ENCODE data around the gene TLN1. TPM values are rescaled to one million over a fixed set of nuclear protein-coding genes. Genes with fewer than 3 reads are reported as not detected.
A peak's percentile ranks its signal among the peaks of the same experiment; 100 is the strongest.

Gene TLN1
- total RNA-seq, 2 experiments from 2014 or later, result 98.8 to 177 TPM

DNA sequence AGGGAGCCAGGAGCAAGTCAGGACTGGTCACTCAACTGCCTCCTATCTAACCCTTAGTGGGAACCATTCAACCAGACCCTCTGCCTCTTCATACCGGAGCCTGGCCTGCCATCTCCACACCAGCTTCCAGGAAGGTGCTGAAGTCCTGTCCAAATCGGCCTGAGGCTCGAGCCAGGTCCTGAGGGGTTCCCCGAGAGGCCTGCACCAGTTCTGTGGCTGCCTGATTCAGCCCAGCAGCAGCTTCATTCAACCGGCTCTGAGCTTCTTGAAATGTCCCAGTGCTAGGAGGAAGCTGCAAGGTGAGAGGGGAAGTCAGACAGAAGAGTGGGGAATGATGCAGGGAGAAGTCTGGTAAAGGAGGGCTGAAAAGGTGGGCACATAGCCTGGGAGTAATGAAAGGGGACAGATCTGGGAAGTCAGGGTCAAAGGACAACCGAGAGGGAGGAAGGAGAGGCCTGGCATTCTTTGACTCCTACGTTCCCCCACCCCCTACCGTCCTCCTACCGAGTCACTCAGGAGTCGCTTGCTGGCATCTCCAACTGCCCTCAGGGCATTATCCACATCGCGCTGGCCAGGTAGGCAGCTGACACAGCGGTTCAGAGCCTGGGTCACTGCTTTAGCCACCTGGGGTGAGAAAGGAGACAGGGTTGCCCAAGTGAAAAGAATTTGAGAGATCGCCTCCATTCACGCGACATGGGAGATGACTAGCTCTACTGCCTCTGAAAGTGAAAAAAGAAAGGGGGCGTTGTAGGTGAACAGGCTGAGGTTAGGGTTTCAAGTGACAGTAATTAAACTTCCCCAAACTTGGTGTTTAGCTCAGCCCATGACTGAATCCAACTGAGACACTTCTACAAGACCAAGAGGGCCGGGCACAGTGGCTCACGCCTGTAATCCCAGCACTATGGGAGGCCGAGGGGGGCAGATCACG, 20.2 kb downstream of the TLN1 start:
- Histone ChIP-seq H3K27ac (ENCODE audit: low read depth, low read length, poor library complexity, severe bottlenecking) (no peak overlapping the region), H3K9me2 (ENCODE audit: insufficient read depth, low read length) (no peaks in the 10 kb centered on the region), H3K4me2 (ENCODE audit: low read length) (no peak overlapping the region), H4K20me1 (ENCODE audit: insufficient read depth, low read length) (no peaks in the 10 kb centered on the region), H3K4me1 (ENCODE audit: insufficient read depth, low read length, poor library complexity, severe bottlenecking) (no peaks in the 10 kb centered on the region), H2AFZ (ENCODE audit: low read length) (no peak overlapping the region), H3K36me3 (ENCODE audit: insufficient read depth, low read length) (peaks cover 95% of the 10 kb centered on the region), H3K79me2 (ENCODE audit: insufficient read depth, low read depth, low read length) (no peaks in the 10 kb centered on the region), H3K4me3 (ENCODE audit: low read depth, low read length, poor library complexity, severe bottlenecking) (no peak overlapping the region), H3K9me3 (ENCODE audit: low read length) (no peaks in the 10 kb centered on the region)
- POLR2A ChIA-PET, result no interaction called here
- CTCF ChIA-PET (ENCODE audit: unreplicated experiment), result interaction anchor here (0.6 kb wide), 1 partner anchor 13 kb away, joined by 3 read pairs; no protein-coding TSS in a partner anchor
- no peak for DNase-seq (ENCODE audit: low spot score)
- TF ChIP-seq, protein P1, sequence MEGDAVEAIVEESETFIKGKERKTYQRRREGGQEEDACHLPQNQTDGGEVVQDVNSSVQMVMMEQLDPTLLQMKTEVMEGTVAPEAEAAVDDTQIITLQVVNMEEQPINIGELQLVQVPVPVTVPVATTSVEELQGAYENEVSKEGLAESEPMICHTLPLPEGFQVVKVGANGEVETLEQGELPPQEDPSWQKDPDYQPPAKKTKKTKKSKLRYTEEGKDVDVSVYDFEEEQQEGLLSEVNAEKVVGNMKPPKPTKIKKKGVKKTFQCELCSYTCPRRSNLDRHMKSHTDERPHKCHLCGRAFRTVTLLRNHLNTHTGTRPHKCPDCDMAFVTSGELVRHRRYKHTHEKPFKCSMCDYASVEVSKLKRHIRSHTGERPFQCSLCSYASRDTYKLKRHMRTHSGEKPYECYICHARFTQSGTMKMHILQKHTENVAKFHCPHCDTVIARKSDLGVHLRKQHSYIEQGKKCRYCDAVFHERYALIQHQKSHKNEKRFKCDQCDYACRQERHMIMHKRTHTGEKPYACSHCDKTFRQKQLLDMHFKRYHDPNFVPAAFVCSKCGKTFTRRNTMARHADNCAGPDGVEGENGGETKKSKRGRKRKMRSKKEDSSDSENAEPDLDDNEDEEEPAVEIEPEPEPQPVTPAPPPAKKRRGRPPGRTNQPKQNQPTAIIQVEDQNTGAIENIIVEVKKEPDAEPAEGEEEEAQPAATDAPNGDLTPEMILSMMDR (conservative IDR thresholded peaks at IDR 0.05; ENCODE audit: low read length), result no peak
- no TSS peak for BruUV-seq (replicated peaks)
- intact Hi-C loops (cut with micrococcal nuclease; ENCODE audit: unreplicated experiment), result no loop called here

DNA sequence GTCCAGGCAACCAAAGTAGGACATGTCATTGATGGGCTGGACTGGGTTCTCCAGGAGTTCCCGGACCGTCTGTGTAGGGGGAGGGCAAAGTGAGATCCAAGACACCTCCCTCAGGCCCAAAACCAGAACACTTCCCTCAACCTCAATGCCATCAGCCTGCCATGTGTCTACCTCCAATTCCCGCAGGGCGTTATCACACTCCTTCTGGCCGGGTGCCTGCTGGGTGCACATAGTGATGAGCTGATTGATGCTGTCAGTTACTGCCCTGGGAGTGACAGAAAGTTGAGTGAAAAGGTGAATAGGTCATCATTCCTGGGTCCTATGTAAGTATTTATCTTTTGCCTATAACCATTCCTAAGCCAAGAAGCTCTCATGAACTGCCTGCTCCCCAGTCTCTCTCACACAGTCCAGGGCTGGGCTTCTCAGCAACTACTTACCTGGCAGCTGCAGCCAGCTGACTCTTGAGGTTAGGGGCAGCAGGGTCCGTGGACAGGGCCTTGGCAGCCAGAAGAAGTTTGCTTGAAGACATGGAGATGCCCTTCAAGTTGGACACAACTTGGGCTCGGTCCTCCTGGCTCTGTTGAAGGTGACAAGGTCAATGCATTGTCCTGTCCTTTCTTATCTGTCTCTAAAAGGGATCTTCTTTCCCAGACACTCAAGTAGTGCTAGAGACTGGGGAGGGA, 21.0 kb downstream of the TLN1 start:
- Histone ChIP-seq H3K27ac (ENCODE audit: low read depth, low read length, poor library complexity, severe bottlenecking) (no peak overlapping the region), H3K36me3 (ENCODE audit: insufficient read depth, low read length) (peaks cover 95% of the 10 kb centered on the region), H2AFZ (ENCODE audit: low read length) (no peak overlapping the region), H4K20me1 (ENCODE audit: insufficient read depth, low read length) (no peaks in the 10 kb centered on the region), H3K9me3 (ENCODE audit: low read length) (no peaks in the 10 kb centered on the region), H3K4me2 (ENCODE audit: low read length) (no peak overlapping the region), H3K79me2 (ENCODE audit: insufficient read depth, low read depth, low read length) (no peaks in the 10 kb centered on the region), H3K4me3 (ENCODE audit: low read depth, low read length, poor library complexity, severe bottlenecking) (no peak overlapping the region), H3K4me1 (ENCODE audit: insufficient read depth, low read length, poor library complexity, severe bottlenecking) (no peaks in the 10 kb centered on the region), H3K9me2 (ENCODE audit: insufficient read depth, low read length) (no peaks in the 10 kb centered on the region)
- ChIA-PET CTCF (ENCODE audit: unreplicated experiment) (no interaction called here), POLR2A (no interaction called here)
- intact Hi-C loops (cut with micrococcal nuclease; ENCODE audit: unreplicated experiment), result no loop called here
- TF ChIP-seq EZH2phosphoT487 (IDR thresholded peaks at IDR 0.05; ENCODE audit: borderline replicate concordance, low read depth, low read length), result no peak
- TF ChIP-seq, protein P1 (conservative IDR thresholded peaks at IDR 0.05; ENCODE audit: low read length), result no peak
- DNase-seq (ENCODE audit: low spot score), result no peak
- TSS peak; percentile 48 for BruUV-seq (replicated peaks)

DNA sequence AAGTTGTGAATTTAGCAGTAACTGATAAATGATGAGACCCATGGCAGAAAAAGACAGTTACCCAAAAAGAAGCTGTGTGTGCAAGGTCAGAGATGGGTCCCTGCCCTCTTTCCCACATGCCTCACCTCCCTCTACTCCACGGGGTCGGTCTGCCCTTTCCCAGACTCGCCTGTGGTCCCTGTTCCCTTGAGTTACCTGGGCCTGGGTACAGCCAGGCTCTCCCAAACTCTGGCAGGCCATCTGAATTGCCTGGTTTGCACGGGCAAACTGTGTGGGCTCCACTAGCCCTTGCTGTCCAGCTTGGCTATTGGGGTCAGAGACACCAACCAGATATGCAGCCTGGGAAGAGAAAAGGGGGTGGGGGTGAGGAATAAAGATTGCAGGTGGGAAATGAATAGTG, 23.8 kb downstream of the TLN1 start:
- TF ChIP-seq, protein P1 (conservative IDR thresholded peaks at IDR 0.05; ENCODE audit: low read length), result no peak
- TF ChIP-seq EZH2phosphoT487 (IDR thresholded peaks at IDR 0.05; ENCODE audit: borderline replicate concordance, low read depth, low read length), result no peak
- no peak for DNase-seq (ENCODE audit: low spot score)
- Histone ChIP-seq H3K27ac (ENCODE audit: low read depth, low read length, poor library complexity, severe bottlenecking) (no peak overlapping the region), H3K9me3 (ENCODE audit: low read length) (no peaks in the 10 kb centered on the region), H3K4me1 (ENCODE audit: insufficient read depth, low read length, poor library complexity, severe bottlenecking) (no peaks in the 10 kb centered on the region), H3K4me2 (ENCODE audit: low read length) (no peak overlapping the region), H3K79me2 (ENCODE audit: insufficient read depth, low read depth, low read length) (no peaks in the 10 kb centered on the region), H3K9me2 (ENCODE audit: insufficient read depth, low read length) (no peaks in the 10 kb centered on the region), H3K36me3 (ENCODE audit: insufficient read depth, low read length) (peaks cover 96% of the 10 kb centered on the region), H2AFZ (ENCODE audit: low read length) (no peak overlapping the region), H4K20me1 (ENCODE audit: insufficient read depth, low read length) (no peaks in the 10 kb centered on the region), H3K4me3 (ENCODE audit: low read depth, low read length, poor library complexity, severe bottlenecking) (no peak overlapping the region)
- intact Hi-C loops (cut with micrococcal nuclease; ENCODE audit: unreplicated experiment), result no loop called here
- no TSS peak for BruUV-seq (replicated peaks)
- ChIA-PET CTCF (ENCODE audit: unreplicated experiment) (no interaction called here), POLR2A (interaction anchor here (1.2 kb wide), 1 partner anchor 27 kb away, joined by 3 read pairs; no protein-coding TSS in a partner anchor)

Measured in OCI-LY7 (cell line).